GM18511 (cell line): ENCODE data around the gene ATP6V1F.

ENCODE experiments used
- ATAC-seq: cut with Tn5 transposase; IDR thresholded peaks from one replicate; pipeline ENCODE4 v1.9.1; 2021; ENCODE audit warnings: mild to moderate bottlenecking, moderate library complexity; ENCODE audit not compliant: unreplicated experiment

The ATP6V1F gene

GRCh38 chr7:128881458-128882125 is 18.9 kb downstream of the ATP6V1F start:
- ATAC-seq: no peak

- no peak for ATAC-seq
Measured at GRCh38 chr7:128882134-128882533, 19.5 kb downstream of the ATP6V1F start.

GRCh38 chr7:128883622-128884448 is 21.2 kb downstream of the ATP6V1F start:
- peak; percentile 75 for ATAC-seq

- no peak for ATAC-seq
Measured at GRCh38 chr7:128884561-128885369, 22.1 kb downstream of the ATP6V1F start.

- ATAC-seq: no peak
Measured at GRCh38 chr7:128885370-128886187, 22.9 kb downstream of the ATP6V1F start.

- ATAC-seq: no peak
Measured at GRCh38 chr7:128886391-128887168, 23.9 kb downstream of the ATP6V1F start.

GRCh38 chr7:128887169-128888038 is 24.7 kb downstream of the ATP6V1F start:
- no peak for ATAC-seq

- ATAC-seq: no peak
Measured at GRCh38 chr7:128888039-128888755, 25.5 kb downstream of the ATP6V1F start.

- ATAC-seq: no peak
Measured at GRCh38 chr7:128888756-128889095, 26.1 kb downstream of the ATP6V1F start.

- ATAC-seq: no peak
Measured at GRCh38 chr7:128889121-128889520, 26.5 kb downstream of the ATP6V1F start.

- ATAC-seq: no peak
Measured at GRCh38 chr7:128890306-128891109, 27.9 kb downstream of the ATP6V1F start.

- ATAC-seq: no peak
Measured at GRCh38 chr7:128891110-128891941, 28.7 kb downstream of the ATP6V1F start.

GRCh38 chr7:128891942-128892269 is 29.2 kb downstream of the ATP6V1F start:
- no peak for ATAC-seq

GRCh38 chr7:128892521-128893250 is 30.0 kb downstream of the ATP6V1F start:
- ATAC-seq: no peak

GRCh38 chr7:128893251-128894100 is 30.8 kb downstream of the ATP6V1F start:
- no peak for ATAC-seq
